Ishikawa (cell line): ENCODE data around the gene COPZ2.

Experiments
- EGR1 ChIP-seq: IDR thresholded peaks from 2 replicates; pipeline ENCODE4 v1.6.1; 2012
- RAD21 ChIP-seq: IDR thresholded peaks from 2 replicates; pipeline ENCODE4 v1.6.1; 2012; ENCODE audit warnings: low read depth
- ZBTB7A ChIP-seq: IDR thresholded peaks from 2 replicates; pipeline ENCODE4 v1.6.1; 2012; ENCODE audit warnings: low read depth

GRCh38 chr17:48002916-48003416, 34.6 kb downstream of the COPZ2 start:
- no peak for TF ChIP-seq RAD21
- TF ChIP-seq EGR1: no peak
- TF ChIP-seq ZBTB7A: 0 out of 2 replicates have a peak, but pooled peaks have one; percentile 5
